Adrenal gland (tissue), 5 donors: ENCODE data around the gene SNTB2.

ENCODE experiments used
- POLR2A ChIP-seq, 2 donors: fragments of 450-650 bp; IDR thresholded peaks; one replicate each; pipeline ENCODE4 v1.6.1; 2017; ENCODE audit warnings: antibody characterized with exemption in 2 of 2, mild to moderate bottlenecking in 2 of 2, moderate library complexity in 1 of 2
- TF ChIP-seq, protein P1 (sequence below), 6 experiments: fragments of 450-650 bp in 4 of 6; fragments of 200-600 bp in 2 of 6; sonication (generic) in 1 of 6; IDR thresholded peaks; 1 replicate in 5 of 6; 2 replicates in 1 of 6; pipeline versions ENCODE4 v1.5.1 to v1.8.0; 2016 to 2021; ENCODE audit warnings: antibody characterized with exemption in 6 of 6, mild to moderate bottlenecking in 2 of 6, moderate library complexity in 1 of 6
- donor health status: DM: no; HTN: no; CAD: no.

DNA sequence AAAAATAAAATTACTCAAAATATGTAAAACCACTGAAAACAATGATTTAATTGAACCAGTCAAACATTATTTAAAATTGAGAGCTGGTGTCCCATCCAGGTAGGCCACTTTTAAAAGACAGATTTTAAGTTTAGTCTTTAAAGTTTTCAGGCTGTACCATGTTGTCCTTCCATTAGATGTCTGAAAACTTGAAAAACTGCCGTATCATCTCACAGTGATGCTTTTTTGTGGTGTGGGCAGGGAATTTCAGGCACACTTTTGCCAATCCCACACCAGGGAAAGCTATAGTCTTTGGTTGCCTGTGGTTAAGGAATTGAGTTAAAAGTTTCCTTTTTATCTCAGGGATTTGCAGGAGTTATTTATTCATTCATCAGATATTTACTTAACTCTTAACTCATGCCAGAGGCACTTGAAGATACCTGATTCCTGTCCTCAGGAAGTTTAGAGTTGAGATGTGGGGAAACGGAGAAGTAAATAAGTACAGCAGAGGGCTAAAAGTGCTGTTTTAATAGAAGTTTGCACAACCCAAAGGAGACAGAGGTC is 3.2 kb downstream of the SNTB2 start:
- TF ChIP-seq POLR2A (IDR thresholded peaks at IDR 0.05), result no peak
- TF ChIP-seq, protein P1, sequence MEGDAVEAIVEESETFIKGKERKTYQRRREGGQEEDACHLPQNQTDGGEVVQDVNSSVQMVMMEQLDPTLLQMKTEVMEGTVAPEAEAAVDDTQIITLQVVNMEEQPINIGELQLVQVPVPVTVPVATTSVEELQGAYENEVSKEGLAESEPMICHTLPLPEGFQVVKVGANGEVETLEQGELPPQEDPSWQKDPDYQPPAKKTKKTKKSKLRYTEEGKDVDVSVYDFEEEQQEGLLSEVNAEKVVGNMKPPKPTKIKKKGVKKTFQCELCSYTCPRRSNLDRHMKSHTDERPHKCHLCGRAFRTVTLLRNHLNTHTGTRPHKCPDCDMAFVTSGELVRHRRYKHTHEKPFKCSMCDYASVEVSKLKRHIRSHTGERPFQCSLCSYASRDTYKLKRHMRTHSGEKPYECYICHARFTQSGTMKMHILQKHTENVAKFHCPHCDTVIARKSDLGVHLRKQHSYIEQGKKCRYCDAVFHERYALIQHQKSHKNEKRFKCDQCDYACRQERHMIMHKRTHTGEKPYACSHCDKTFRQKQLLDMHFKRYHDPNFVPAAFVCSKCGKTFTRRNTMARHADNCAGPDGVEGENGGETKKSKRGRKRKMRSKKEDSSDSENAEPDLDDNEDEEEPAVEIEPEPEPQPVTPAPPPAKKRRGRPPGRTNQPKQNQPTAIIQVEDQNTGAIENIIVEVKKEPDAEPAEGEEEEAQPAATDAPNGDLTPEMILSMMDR (IDR thresholded peaks at IDR 0.05), result no peak
